H9 (cell line): ENCODE results near the gene SNX11. TPM values are rescaled to one million over a fixed set of nuclear protein-coding genes. Genes with fewer than 3 reads are reported as not detected.
"Not testable (repeated sequence)": the region's sequence is repeated elsewhere in the genome, so short reads cannot be mapped to it uniquely, and the experiment has no call there.

Experiments
- DNase-seq: peaks from one replicate; pipeline ENCODE4 v3.0.0-alpha.2; 2017
- H2AFZ ChIP-seq: one replicate; pipeline ENCODE4 v1.6.1; 2013; ENCODE audit warnings: mild to moderate bottlenecking, low read length, control low read depth, moderate library complexity
- H2AK5ac ChIP-seq: 2 replicates; pipeline ENCODE4 v1.6.1; 2013; ENCODE audit warnings: low read length, control low read depth, mixed read lengths; ENCODE audit not compliant: insufficient read length
- H2BK120ac ChIP-seq: one replicate; pipeline ENCODE4 v1.6.1; 2013; ENCODE audit warnings: low read depth, mild to moderate bottlenecking, low read length, control low read depth, inconsistent platforms; ENCODE audit not compliant: poor library complexity, severe bottlenecking
- H2BK12ac ChIP-seq: 2 replicates; pipeline ENCODE4 v1.6.1; 2013; ENCODE audit warnings: low read length, control low read depth, mixed read lengths, low read depth; ENCODE audit not compliant: insufficient read length
- H2BK15ac ChIP-seq: 2 replicates; pipeline ENCODE4 v1.6.1; 2013; ENCODE audit warnings: low read depth, low read length, control low read depth
- H2BK20ac ChIP-seq: one replicate; pipeline ENCODE4 v1.6.1; 2013; ENCODE audit warnings: low read depth, mild to moderate bottlenecking, low read length, control low read depth, inconsistent platforms; ENCODE audit not compliant: poor library complexity, severe bottlenecking
- H2BK5ac ChIP-seq: 2 replicates; pipeline ENCODE4 v1.6.1; 2013; ENCODE audit warnings: low read length, control low read depth, mixed read lengths; ENCODE audit not compliant: insufficient read length
- H3K14ac ChIP-seq: 2 replicates; pipeline ENCODE4 v1.6.1; 2013; ENCODE audit warnings: low read length, control low read depth; ENCODE audit not compliant: insufficient read depth
- H3K18ac ChIP-seq: 2 replicates; pipeline ENCODE4 v1.6.1; 2013; ENCODE audit warnings: low read depth, mild to moderate bottlenecking, mixed read lengths, low read length, control low read depth; ENCODE audit not compliant: insufficient read length
- H3K23ac ChIP-seq: 2 replicates; pipeline ENCODE4 v1.6.1; 2013; ENCODE audit warnings: low read length, control low read depth, mixed read lengths, low read depth; ENCODE audit not compliant: insufficient read length
- H3K23me2 ChIP-seq: 2 replicates; pipeline ENCODE4 v1.6.1; 2013; ENCODE audit warnings: low read depth, mild to moderate bottlenecking, mixed read lengths, low read length, control low read depth; ENCODE audit not compliant: insufficient read length, poor library complexity, severe bottlenecking
- H3K27ac ChIP-seq: 2 replicates; pipeline ENCODE4 v1.5.1; 2013; ENCODE audit warnings: low read length, control low read depth, mixed read lengths, low read depth; ENCODE audit not compliant: insufficient read length
- H3K27me3 ChIP-seq: 2 replicates; pipeline ENCODE4 v1.6.1; 2013; ENCODE audit warnings: low read length, control low read depth, inconsistent platforms; ENCODE audit not compliant: insufficient read depth
- H3K4ac ChIP-seq: 2 replicates; pipeline ENCODE4 v1.6.1; 2013; ENCODE audit warnings: low read depth, mild to moderate bottlenecking, control low read depth, inconsistent platforms, low read length, moderate library complexity
- H3K4me1 ChIP-seq: 2 replicates; pipeline ENCODE4 v1.6.1; 2013; ENCODE audit warnings: low read length, control low read depth, inconsistent platforms; ENCODE audit not compliant: insufficient read depth
- H3K4me2 ChIP-seq: 2 replicates; pipeline ENCODE4 v1.6.1; 2013; ENCODE audit warnings: low read length, control low read depth, mixed read lengths; ENCODE audit not compliant: insufficient read length, insufficient read depth
- H3K56ac ChIP-seq: 2 replicates; pipeline ENCODE4 v1.6.1; 2013; ENCODE audit warnings: low read depth, mild to moderate bottlenecking, mixed read lengths, low read length, control low read depth; ENCODE audit not compliant: insufficient read length
- H3K79me1 ChIP-seq: 2 replicates; pipeline ENCODE4 v1.6.1; 2013; ENCODE audit warnings: low read depth, mild to moderate bottlenecking, moderate library complexity, low read length, control low read depth, inconsistent platforms; ENCODE audit not compliant: insufficient read depth, poor library complexity, severe bottlenecking
- H3K79me2 ChIP-seq: 2 replicates; pipeline ENCODE4 v1.6.1; 2013; ENCODE audit warnings: low read length, control low read depth, inconsistent platforms; ENCODE audit not compliant: insufficient read depth
- H3K9ac ChIP-seq: 2 replicates; pipeline ENCODE4 v1.6.1; 2013; ENCODE audit warnings: low read length, control low read depth, mixed read lengths; ENCODE audit not compliant: insufficient read length; ENCODE audit errors: extremely low read depth
- H3K9me3 ChIP-seq: one replicate; pipeline ENCODE4 v1.6.1; 2013; ENCODE audit warnings: low read depth, low read length, inconsistent platforms; ENCODE audit not compliant: control insufficient read depth
- H3T11ph ChIP-seq: one replicate; pipeline ENCODE4 v1.6.1; 2013; ENCODE audit warnings: mild to moderate bottlenecking, low read length, control low read depth, inconsistent platforms
- H4K20me1 ChIP-seq: one replicate; pipeline ENCODE4 v1.6.1; 2013; ENCODE audit not compliant: control insufficient read depth, insufficient read length, insufficient read depth
- H4K5ac ChIP-seq: 2 replicates; pipeline ENCODE4 v1.6.1; 2013; ENCODE audit warnings: low read depth, mild to moderate bottlenecking, mixed read lengths, low read length, control low read depth; ENCODE audit not compliant: insufficient read length
- H4K8ac ChIP-seq: replicated peaks from 2 replicates; pipeline ENCODE4 v1.6.1; 2013; ENCODE audit warnings: low read length, control low read depth, mixed read lengths, low read depth; ENCODE audit not compliant: insufficient read length
- H4K91ac ChIP-seq: 2 replicates; pipeline ENCODE4 v1.6.1; 2013; ENCODE audit warnings: low read depth, mild to moderate bottlenecking, moderate library complexity, mixed read lengths, low read length, control low read depth; ENCODE audit not compliant: insufficient read length
- H3K27ac Mint-ChIP-seq, 3 experiments: 2 replicates in 2 of 3; 3 replicates in 1 of 3; pipeline ENCODE4 v1.8.0; 2020 to 2021; ENCODE audit warnings: mixed read lengths in 3 of 3, mild to moderate bottlenecking in 1 of 3, moderate library complexity in 1 of 3
- H3K27me3 Mint-ChIP-seq: 2 replicates; pipeline ENCODE4 v1.8.0; 2021; ENCODE audit warnings: low read depth, mild to moderate bottlenecking, moderate library complexity, mixed read lengths
- H3K36me3 Mint-ChIP-seq, 3 experiments: 2 replicates in 2 of 3; 3 replicates in 1 of 3; pipeline ENCODE4 v1.8.0; 2020 to 2021; ENCODE audit warnings: low read depth in 3 of 3, mixed read lengths in 3 of 3; ENCODE audit not compliant: insufficient read depth in 1 of 3
- H3K4me1 Mint-ChIP-seq, 2 experiments: 2 replicates each; pipeline ENCODE4 v1.8.0; 2020; ENCODE audit warnings: mixed read lengths in 2 of 2
- H3K4me3 Mint-ChIP-seq, 2 experiments: 2 replicates in 1 of 2; 3 replicates in 1 of 2; pipeline ENCODE4 v1.8.0; 2020 to 2021; ENCODE audit warnings: mild to moderate bottlenecking in 2 of 2, mixed read lengths in 2 of 2, moderate library complexity in 1 of 2
- H3K9me3 Mint-ChIP-seq, 2 experiments: 2 replicates in 1 of 2; 3 replicates in 1 of 2; pipeline ENCODE4 v1.8.0; 2020; ENCODE audit warnings: mild to moderate bottlenecking in 2 of 2, mixed read lengths in 2 of 2, moderate library complexity in 1 of 2
- CTCF ChIP-seq: fragments of 200-600 bp; sonication (generic); conservative IDR thresholded peaks from 3 replicates; pipeline ENCODE4 v1.8.0; 2021; ENCODE audit warnings: antibody characterized with exemption, mild to moderate bottlenecking
- WGBS: extraction: QIAGEN DNeasy Blood & Tissue Kit; methylation state at CpG from one replicate; pipeline ENCODE4 v1.1.7; 2013; ENCODE audit warnings: missing lambda C conversion rate, low lambda C conversion rate, mixed read lengths; ENCODE audit not compliant: insufficient read length; ENCODE audit errors: extremely low coverage; 5-methylcytosine and 5-hydroxymethylcytosine counted together
- total RNA-seq: library from RNA; stranded (reverse); gene quantifications from 2 replicates; pipeline ENCODE4 v1.2.1, GENCODE V29; 2021

The SNX11 gene
- total RNA-seq, 1 experiment from 2014 or later: 20.0 TPM

GRCh38 chr17:48071654-48072053 lies 35.9 kb upstream of the SNX11 start:
- no peaks in the 10 kb centered on the region for H3K79me1 ChIP-seq
- H3K23ac ChIP-seq: no peak overlapping the region
- WGBS: no CpG with 5 or more reads among the region's 2 CpGs
- no peak overlapping the region for H3K27ac ChIP-seq
- no peak overlapping the region for H3K56ac ChIP-seq
- no peak overlapping the region for H3K9ac ChIP-seq
- H2BK20ac ChIP-seq: no peak overlapping the region
- H3K4me1 ChIP-seq: no peaks in the 10 kb centered on the region
- H2AFZ ChIP-seq: no peak overlapping the region
- peaks cover 4 to 5% of the 10 kb centered on the region in 2 experiments for H3K4me1 Mint-ChIP-seq
- no peak overlapping the region for H4K91ac ChIP-seq
- H3K27me3 ChIP-seq: no peaks in the 10 kb centered on the region
- no peak overlapping the region for H3K18ac ChIP-seq
- no peak overlapping the region for H2BK12ac ChIP-seq
- DNase-seq: no peak
- no peaks in the 10 kb centered on the region for H3K23me2 ChIP-seq
- no peak overlapping the region for H2AK5ac ChIP-seq
- no peak overlapping the region for H2BK15ac ChIP-seq
- no peak overlapping the region for H3K4ac ChIP-seq
- no peaks in the 10 kb centered on the region for H4K20me1 ChIP-seq
- no peak overlapping the region for H3K4me3 Mint-ChIP-seq
- no peak overlapping the region for H2BK120ac ChIP-seq
- H3K36me3 Mint-ChIP-seq: peaks cover 21 to 84% (median 78%) of the 10 kb centered on the region in 3 experiments
- no peaks in the 10 kb centered on the region for H3K9me3 ChIP-seq
- H2BK5ac ChIP-seq: no peak overlapping the region
- H3K27me3 Mint-ChIP-seq: no peaks in the 10 kb centered on the region
- H3K14ac ChIP-seq: no peak overlapping the region
- no peak overlapping the region for H4K8ac ChIP-seq
- TF ChIP-seq CTCF: no peak
- no peak overlapping the region for H3T11ph ChIP-seq
- no peak overlapping the region; a peak in 1 of 7 replicates for H3K27ac Mint-ChIP-seq
- no peak overlapping the region for H3K4me2 ChIP-seq
- H3K79me2 ChIP-seq: no peaks in the 10 kb centered on the region
- no peak overlapping the region for H4K5ac ChIP-seq
- no peaks in the 10 kb centered on the region for H3K9me3 Mint-ChIP-seq

GRCh38 chr17:48072811-48073210 lies 34.8 kb upstream of the SNX11 start:
- not testable (repeated sequence) for H3K27me3 Mint-ChIP-seq, H2AFZ ChIP-seq, H3K9ac ChIP-seq, H3K23me2 ChIP-seq, H3K18ac ChIP-seq, H3K79me1 ChIP-seq, H3K23ac ChIP-seq, H3K56ac ChIP-seq, H4K91ac ChIP-seq, DNase-seq, H3K4me1 Mint-ChIP-seq, H3K27me3 ChIP-seq, H2BK12ac ChIP-seq, H4K5ac ChIP-seq, H2BK20ac ChIP-seq, H3K4me3 Mint-ChIP-seq, H4K20me1 ChIP-seq, H3K4me1 ChIP-seq, H2BK15ac ChIP-seq, H2BK5ac ChIP-seq, H3K4me2 ChIP-seq, H2AK5ac ChIP-seq, H3K9me3 Mint-ChIP-seq, H3K14ac ChIP-seq, H3K27ac ChIP-seq, H3K9me3 ChIP-seq, H2BK120ac ChIP-seq, H3T11ph ChIP-seq, H3K79me2 ChIP-seq, H3K4ac ChIP-seq, H4K8ac ChIP-seq
- WGBS: no CpG with 5 or more reads among the region's 9 CpGs
- H3K36me3 Mint-ChIP-seq: peaks cover 21 to 82% (median 77%) of the 10 kb centered on the region in 3 experiments
- H3K27ac Mint-ChIP-seq: peak overlapping the region in 1 of 3 experiments; percentile 58; a peak in 1 of 7 replicates
